Fibroblast of the conjunctiva (primary cell): ENCODE measurements around the gene PDE3A.
A peak's percentile ranks its signal among the peaks of the same experiment; 100 is the strongest.
"Not testable (repeated sequence)": the region's sequence is repeated elsewhere in the genome, so short reads cannot be mapped to it uniquely, and the experiment has no call there.

Source experiments
- DNase-seq: peaks from one replicate; pipeline ENCODE4 v3.0.0-alpha.2; 2010; ENCODE audit warnings: low read depth

Gene PDE3A

DNA sequence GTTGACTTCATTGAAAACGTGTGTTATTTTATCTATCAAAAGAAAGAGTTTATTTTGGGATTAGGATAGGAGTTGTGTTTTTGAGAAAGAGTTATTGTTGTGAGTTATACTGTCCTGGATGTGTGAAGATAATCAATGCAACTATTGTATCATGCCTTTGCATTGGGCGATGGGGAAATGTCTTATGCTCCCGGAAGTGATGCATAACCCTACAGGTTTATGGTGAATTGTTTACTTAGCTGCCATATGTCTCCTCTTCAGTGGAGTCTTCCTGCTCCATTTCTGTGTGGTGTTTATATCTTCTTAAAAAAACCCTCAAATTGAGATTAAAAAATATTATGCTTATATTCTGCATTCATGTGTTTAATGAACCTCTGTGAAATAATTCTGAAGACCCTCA, 6.5 kb downstream of the PDE3A start:
- no peak for DNase-seq

GRCh38 chr12:20375560-20375959, 7.2 kb downstream of the PDE3A start:
- DNase-seq = no peak

GRCh38 chr12:20376984-20377383, 8.6 kb downstream of the PDE3A start:
- peak; percentile 17 for DNase-seq

- DNase-seq = no peak
Measured at GRCh38 chr12:20377750-20378149, 9.4 kb downstream of the PDE3A start.

- no peak for DNase-seq
Measured at GRCh38 chr12:20382117-20382516, 13.8 kb downstream of the PDE3A start.

GRCh38 chr12:20383612-20384011, 15.3 kb downstream of the PDE3A start:
- no peak for DNase-seq

DNA sequence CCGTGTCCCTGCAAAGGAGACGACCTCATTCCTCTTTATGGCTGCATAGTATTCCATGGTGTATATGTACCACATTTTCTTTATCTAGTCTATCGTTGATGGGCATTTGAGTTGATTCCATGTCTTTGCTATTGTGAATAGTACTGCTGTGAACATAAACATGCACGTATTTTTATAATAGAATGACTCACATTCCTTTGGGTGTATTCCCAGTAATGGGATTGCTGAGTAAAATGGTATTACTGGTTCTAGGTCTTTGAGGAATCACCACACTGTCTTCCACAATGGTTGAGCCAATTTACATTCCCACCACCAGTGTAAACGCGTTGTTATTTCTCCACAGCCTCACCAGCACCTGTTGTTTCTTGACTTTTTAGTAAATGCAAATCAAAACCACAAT, 16.5 kb downstream of the PDE3A start:
- DNase-seq = not testable (repeated sequence)

DNA sequence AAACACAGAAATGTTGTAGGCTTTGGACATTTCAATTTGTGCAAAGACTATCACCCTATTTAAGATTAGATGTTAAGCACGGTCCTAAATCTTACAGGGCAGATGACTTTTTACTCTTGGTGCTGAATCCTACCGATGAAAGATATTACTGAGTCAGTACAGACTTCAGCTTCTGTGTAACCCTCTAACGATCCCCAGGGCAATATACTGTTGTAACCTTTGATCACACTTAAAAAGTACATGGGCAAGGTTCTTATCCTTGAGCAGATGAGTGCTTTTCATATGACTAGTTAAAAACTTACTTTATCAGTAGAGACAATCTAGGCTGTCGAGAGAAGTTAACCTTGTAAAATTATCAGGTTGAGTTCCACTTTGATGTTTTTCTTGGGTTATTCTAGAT, 22.5 kb downstream of the PDE3A start:
- no peak for DNase-seq

GRCh38 chr12:20392339-20392738, 24.0 kb downstream of the PDE3A start:
- no peak for DNase-seq

GRCh38 chr12:20393707-20394106, 25.4 kb downstream of the PDE3A start:
- DNase-seq = no peak

DNA sequence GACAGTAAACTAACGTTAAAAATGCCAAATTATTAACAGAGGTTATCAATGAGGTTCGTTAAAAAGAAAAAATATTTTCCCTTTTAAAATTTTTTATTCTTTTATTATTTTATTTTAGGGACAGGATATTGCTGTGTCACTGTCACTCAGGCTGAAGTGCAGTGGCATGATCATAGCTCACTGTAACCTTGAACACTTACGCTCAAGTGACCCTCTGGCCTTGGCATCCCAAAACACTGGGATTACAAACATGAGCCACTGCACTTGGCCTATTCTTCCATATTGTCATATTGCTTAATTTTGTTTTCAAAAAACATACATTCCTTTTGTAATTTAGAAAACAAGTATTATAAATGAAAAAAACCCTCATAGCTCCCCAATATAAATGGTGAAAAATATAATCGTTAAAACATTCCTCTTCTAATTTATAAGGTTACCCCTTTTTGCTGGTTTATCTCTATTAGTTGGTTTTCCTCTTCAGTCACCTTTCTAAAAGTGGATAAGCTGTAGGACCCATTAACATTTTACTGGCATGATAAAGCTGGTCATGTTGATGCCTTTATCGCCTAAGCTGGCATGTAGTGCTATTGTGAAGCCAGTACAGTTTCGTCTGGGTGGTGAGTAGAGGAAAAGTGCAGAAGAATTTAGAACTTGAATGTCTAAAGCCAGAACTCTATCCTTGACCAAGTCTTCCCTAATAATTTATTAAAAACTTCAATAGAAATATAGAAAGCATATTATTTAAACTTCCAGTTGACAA, 27.6 kb downstream of the PDE3A start:
- DNase-seq = no peak

DNA sequence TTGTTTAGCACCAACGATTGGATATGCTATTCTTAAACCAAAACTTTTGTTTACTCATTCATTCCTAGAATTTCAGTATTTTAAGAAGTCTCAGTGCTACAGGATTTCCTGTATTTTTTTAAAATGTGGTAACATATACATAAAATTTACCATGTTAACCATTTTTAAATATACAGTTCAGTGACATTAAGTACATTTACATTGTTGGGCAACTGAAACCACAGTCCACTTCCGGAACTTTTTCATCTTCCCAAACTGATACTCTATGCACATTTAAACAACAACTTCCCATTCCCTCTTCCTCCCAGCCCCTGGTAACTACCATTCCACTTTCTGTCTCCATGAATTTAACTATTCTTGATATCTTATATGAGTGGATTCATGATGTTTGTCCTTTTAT, 30.3 kb downstream of the PDE3A start:
- DNase-seq = no peak

- no peak for DNase-seq
Measured at GRCh38 chr12:20400003-20400402, 31.7 kb downstream of the PDE3A start.

DNA sequence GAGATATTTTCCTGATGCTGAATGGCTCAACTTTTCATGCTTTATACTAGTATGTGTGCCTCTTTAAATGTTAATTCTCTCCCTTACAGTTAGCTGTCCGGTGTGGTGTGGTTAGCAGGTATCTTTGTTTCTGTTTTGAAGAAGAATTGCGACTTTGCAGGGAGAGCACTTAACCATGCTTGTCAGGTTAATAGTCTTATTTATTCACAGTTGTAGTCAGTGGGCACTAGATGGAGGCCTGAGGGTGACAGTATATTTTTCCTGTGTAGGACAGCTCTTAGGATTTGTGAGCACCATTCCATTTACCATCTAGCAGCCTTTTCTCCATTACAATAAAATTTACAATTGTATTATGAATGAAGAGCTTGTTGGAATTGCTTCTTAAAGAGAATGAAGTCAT, 34.9 kb downstream of the PDE3A start:
- no peak for DNase-seq

DNA sequence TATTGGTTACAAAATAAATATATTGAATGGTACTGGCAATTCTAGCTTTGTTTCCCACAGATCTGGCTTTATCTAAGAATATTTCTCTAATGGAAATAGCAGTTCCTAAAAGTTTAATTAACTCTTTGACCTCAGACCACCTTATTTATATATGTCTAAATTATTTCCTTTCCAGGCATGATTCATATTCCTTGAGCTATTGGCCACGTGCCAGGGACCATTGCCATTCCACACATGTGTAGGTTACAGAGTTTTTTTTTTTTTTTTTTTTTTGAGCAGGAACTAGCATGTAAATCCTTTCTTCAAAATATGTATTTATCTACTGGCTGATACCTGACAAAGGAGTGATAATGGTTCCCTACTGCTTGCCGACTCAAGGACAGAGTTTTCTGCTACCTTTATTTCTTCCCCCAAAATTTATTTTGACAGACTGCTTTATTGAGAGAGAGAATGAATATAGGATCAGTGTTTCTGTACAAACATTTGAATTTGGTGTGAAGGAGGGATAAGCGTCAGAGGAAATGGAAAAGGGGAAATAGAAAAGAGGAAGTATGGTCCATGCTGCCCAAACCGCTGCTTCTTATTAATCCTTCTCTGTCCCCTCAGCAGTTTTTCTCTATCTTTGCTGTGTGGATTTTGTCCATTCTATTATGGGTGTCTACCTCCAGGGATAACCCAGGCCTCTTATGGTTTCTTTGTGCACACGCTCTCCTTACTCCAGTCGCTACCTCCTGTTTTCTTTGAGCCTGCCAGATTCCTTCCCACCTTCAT, 36.4 kb downstream of the PDE3A start:
- peak; percentile 13 for DNase-seq

GRCh38 chr12:20409607-20410377, 41.5 kb downstream of the PDE3A start:
- DNase-seq = no peak

GRCh38 chr12:20410734-20411133, 42.4 kb downstream of the PDE3A start:
- no peak for DNase-seq

- no peak for DNase-seq
Measured at GRCh38 chr12:20411345-20411744, 43.0 kb downstream of the PDE3A start.

DNA sequence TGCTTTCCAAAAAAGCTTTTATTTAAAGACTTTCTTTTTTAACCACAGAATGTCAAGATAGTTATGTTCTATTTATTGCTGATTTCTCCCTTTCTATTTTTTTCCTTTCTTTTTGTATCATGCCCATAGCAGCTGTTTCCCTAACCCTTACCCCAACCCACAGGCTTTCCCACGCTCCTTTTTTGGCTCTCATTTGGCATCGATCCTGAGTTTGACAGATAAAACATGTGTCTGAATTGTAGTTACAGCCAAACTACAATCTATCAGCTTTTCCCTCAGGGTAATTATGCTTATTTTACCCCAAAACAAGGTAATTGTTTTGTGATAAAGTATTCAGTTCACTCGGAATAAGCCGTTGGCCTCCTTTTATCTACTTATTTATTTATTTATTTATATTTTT, 46.7 kb downstream of the PDE3A start:
- DNase-seq = peak; percentile 9

DNA sequence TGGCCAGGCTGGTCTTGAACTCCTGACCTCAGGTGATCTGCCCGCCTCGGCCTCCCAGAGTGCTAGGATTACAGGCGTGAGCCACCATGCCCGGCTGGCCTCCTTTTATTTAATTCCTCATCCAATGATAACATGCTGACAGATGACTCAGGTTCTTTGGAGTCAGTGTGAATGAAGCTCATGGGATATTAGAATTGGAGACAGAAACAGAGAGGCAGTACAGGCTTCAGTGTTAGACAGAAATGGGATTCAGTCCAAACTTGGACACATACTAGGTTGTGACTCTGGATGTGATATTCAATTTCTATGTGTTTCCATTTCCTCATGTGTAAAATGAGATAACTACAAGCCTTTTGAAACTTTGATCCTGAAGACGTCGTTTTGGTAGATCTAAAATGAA, 47.3 kb downstream of the PDE3A start:
- no peak for DNase-seq

GRCh38 chr12:20420557-20420956, 52.2 kb downstream of the PDE3A start:
- no peak for DNase-seq

DNA sequence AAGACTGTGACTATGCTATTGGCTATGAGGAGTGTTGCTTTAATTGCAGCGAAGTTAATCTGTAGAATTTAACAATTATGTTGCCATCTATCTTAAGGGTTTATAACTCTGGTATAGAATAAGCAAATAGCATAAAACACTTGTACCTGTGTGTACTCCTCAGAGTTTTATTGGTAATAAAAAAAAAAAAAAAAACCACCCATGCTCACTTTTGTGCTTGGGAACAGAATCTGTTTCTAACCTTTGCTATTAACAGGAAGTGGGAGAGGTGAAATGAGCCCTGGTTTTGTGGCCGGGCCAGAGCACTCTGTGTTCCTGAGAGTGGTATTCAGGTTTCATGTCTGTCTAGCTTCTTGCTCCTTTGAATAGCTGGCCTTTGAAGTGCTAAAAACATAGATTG, 53.1 kb downstream of the PDE3A start:
- DNase-seq = no peak

DNA sequence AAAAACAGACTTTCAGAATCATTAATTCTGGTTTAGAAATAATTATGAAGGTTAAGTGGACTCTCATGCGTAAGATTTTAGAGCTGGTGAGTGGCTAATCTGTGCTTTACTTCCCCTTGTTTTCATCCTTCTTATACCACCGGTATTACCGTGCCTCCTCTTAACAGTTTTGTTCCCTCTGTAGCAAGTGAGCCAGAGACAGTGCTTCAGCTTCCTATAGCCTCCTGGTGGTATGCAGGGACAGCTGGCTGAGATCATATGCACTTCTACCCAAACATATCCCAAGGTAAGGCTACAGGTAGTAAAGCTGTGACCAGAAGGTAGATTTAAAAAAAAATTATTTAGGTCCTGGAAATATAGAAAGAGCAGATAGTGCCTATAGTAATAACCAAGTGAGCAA, 55.2 kb downstream of the PDE3A start:
- no peak for DNase-seq
